ENCODE measurements around the gene TSPAN9.

Gene TSPAN9

DNA sequence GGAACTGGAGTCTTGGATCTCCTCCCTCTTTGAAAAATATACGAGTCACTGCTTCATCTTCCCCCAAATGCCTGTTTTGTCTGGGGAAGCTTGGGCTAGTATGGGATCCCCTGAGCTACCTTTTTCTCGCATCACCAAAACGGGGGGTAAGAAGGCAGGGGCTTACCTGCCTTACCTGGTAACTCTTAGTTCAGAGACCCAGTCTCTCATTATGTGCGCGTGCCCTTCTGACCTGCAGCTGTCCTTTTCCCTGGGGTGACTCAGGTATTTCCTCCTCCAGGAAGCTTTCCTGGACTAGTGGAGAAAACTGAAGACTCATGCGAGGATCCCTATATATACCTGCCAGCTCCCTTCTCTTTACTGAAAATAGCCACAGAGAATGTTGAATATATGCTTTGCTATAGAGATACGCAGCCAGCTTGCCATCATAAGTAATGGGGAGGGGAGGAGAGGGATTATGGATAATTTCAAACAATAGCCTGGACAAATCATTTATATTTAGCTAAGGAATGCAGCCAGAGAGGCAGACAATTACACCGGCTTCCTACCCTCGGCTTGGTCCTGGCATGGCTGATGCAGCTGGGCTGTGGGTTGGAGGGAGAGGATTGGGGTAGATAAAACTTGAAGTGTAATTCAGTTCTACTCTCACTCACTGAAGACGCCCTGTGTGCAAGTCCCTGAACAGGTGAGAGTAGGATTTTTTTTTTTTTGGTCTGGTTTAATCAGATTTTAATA lies 1.1 kb downstream of the TSPAN9 start:
- H3K9ac ChIP-seq (ENCODE audit: low read length in 2 of 2): peak overlapping the region; percentile 47 to 55
- no peaks in the 10 kb centered on the region for H3K36me3 ChIP-seq (ENCODE audit: control insufficient read depth in 2 of 2, insufficient read depth in 2 of 2, low read length in 2 of 2)
- peaks cover 28% of the 10 kb centered on the region for H3K4me1 ChIP-seq (ENCODE audit: control insufficient read depth, insufficient read depth, low read length)

DNA sequence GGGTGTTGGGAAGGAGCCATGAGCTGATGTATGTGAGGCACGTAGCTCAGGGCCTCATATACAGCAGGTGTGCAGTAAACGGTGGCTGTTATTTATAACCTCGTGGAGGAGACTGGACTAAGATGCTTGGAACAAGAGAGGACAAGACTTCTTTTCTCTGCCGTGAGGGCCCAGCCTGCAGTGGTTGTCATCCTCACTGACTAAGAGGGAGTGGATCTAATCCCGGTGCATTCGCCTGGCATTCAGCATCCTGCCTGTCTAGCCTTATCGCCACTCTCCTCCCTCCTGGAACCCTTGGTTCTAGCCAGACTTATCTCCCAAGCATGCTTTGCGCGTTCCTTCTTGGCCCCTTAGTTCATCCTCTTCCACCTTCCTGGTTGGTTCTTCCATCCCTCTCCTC lies 3.9 kb downstream of the TSPAN9 start:
- no peaks in the 10 kb centered on the region for H3K27me3 ChIP-seq (ENCODE audit: control insufficient read depth in 1 of 2, insufficient read depth in 2 of 2, low read length in 2 of 2)
- peaks cover 3 to 4% of the 10 kb centered on the region in 2 donors for H3K36me3 ChIP-seq (ENCODE audit: control insufficient read depth in 2 of 2, insufficient read depth in 2 of 2, low read length in 2 of 2)
- H3K9ac ChIP-seq (ENCODE audit: low read length in 2 of 2): no peak overlapping the region
- no peaks in the 10 kb centered on the region for H3K9me3 ChIP-seq (ENCODE audit: control insufficient read depth in 2 of 2, low read length in 2 of 2)
- H3K27ac ChIP-seq (ENCODE audit: low read length): no peak overlapping the region
- no peak overlapping the region for H3K4me3 ChIP-seq (ENCODE audit: low read length in 2 of 2)
- peaks cover 30% of the 10 kb centered on the region for H3K4me1 ChIP-seq (ENCODE audit: control insufficient read depth, insufficient read depth, low read length)

More for the DNA sequence above, 1.1 kb downstream of the TSPAN9 start:
- Histone ChIP-seq H3K27ac (ENCODE audit: low read length) (no peak overlapping the region), H3K4me3 (ENCODE audit: low read length in 2 of 2) (peak overlapping the region; percentile 76 to 80), H3K9me3 (ENCODE audit: control insufficient read depth in 2 of 2, low read length in 2 of 2) (no peaks in the 10 kb centered on the region), H3K27me3 (ENCODE audit: control insufficient read depth in 1 of 2, insufficient read depth in 2 of 2, low read length in 2 of 2) (no peaks in the 10 kb centered on the region)

DNA sequence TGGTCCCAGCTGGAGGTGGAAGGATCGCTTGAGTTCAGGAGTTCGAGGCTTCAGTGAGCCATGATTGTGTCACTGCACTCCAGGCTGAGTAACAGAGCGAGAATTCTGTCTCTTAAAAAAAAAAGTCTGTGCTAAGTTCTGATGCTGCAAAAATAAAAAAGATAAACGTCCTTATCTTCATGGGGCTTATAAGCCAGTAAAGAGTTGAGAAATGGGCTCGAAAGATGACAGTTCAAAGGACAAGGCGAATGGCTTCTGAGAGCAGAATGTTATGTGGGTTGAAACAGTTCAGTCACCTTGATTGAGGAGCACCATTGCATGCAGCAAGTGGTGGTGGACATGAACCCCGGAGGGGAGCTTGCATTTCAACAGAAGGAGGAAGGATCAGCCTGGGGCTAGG lies 4.7 kb downstream of the TSPAN9 start:
- peaks cover 3 to 9% of the 10 kb centered on the region in 2 donors for H3K36me3 ChIP-seq (ENCODE audit: control insufficient read depth in 2 of 2, insufficient read depth in 2 of 2, low read length in 2 of 2)
- peaks cover 23% of the 10 kb centered on the region for H3K4me1 ChIP-seq (ENCODE audit: control insufficient read depth, insufficient read depth, low read length)
- no peak overlapping the region for H3K9ac ChIP-seq (ENCODE audit: low read length in 2 of 2)
- H3K27ac ChIP-seq (ENCODE audit: low read length): no peak overlapping the region
- H3K4me3 ChIP-seq (ENCODE audit: low read length in 2 of 2): no peak overlapping the region
- no peaks in the 10 kb centered on the region for H3K9me3 ChIP-seq (ENCODE audit: control insufficient read depth in 2 of 2, low read length in 2 of 2)
- no peaks in the 10 kb centered on the region for H3K27me3 ChIP-seq (ENCODE audit: control insufficient read depth in 1 of 2, insufficient read depth in 2 of 2, low read length in 2 of 2)

DNA sequence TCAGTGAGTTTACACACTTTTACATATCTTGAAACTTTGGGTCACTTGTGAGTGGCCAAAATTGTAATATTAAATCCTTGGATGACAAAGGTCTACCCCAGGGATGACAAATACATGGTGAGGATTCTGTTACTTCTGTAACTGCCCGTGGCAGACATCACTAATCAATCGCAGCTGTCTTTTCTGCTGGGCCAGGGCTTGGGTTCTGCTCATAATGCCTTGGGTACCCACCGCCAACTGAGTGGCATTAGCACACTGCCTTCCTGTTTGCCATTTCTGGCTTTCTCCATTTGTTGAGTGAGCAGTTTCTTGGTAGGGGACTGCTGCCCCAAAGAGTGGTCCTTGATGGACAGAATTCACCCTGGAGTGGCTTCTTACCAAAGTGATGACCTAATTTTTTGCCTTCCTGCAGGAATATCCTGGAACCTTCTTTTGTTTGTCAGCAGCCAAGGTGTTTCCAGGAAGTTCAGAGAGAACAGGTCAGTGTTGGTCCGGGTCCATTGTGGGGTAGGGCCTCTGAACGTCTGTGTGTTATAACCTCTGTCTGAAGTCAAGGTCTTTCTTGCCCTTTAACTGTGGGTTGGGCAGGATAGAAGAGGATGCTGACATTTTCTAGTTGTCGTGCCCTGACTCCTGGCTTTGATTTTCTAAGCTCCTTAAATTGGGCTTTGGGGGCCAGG lies 6.2 kb downstream of the TSPAN9 start:
- Histone ChIP-seq H3K9me3 (ENCODE audit: control insufficient read depth in 2 of 2, low read length in 2 of 2) (no peaks in the 10 kb centered on the region), H3K27ac (ENCODE audit: low read length) (no peak overlapping the region), H3K4me3 (ENCODE audit: low read length in 2 of 2) (no peak overlapping the region), H3K27me3 (ENCODE audit: control insufficient read depth in 1 of 2, insufficient read depth in 2 of 2, low read length in 2 of 2) (no peaks in the 10 kb centered on the region), H3K4me1 (ENCODE audit: control insufficient read depth, insufficient read depth, low read length) (peaks cover 21% of the 10 kb centered on the region), H3K9ac (ENCODE audit: low read length in 2 of 2) (no peak overlapping the region), H3K36me3 (ENCODE audit: control insufficient read depth in 2 of 2, insufficient read depth in 2 of 2, low read length in 2 of 2) (peaks cover 3 to 9% of the 10 kb centered on the region in 2 donors)

DNA sequence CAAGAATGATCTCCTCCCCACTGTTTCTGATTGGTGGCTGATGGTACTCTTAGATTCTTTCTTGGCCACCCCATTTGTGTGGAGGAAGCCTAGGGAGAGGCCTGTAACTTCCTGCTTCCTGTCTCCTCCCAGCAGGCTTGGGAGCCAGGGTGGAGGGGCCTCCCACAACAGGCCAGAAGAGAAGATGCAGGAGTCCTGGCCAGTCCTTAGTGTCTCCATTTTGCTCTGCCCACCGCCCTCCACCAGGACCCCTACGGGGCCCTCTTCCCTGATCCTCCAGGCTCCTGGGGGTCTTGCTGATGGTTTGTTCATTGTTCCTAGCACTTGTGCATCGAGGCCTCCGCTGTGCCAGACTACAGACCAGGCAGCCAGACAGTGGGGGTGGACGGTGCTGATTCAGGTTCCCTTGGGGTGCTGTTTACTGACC lies 6.8 kb downstream of the TSPAN9 start:
- peaks cover 20% of the 10 kb centered on the region for H3K4me1 ChIP-seq (ENCODE audit: control insufficient read depth, insufficient read depth, low read length)
- H3K9ac ChIP-seq (ENCODE audit: low read length in 2 of 2): no peak overlapping the region
- no peaks in the 10 kb centered on the region for H3K27me3 ChIP-seq (ENCODE audit: control insufficient read depth in 1 of 2, insufficient read depth in 2 of 2, low read length in 2 of 2)
- no peaks in the 10 kb centered on the region for H3K9me3 ChIP-seq (ENCODE audit: control insufficient read depth in 2 of 2, low read length in 2 of 2)
- H3K4me3 ChIP-seq (ENCODE audit: low read length in 2 of 2): no peak overlapping the region
- H3K36me3 ChIP-seq (ENCODE audit: control insufficient read depth in 2 of 2, insufficient read depth in 2 of 2, low read length in 2 of 2): peaks cover 3 to 9% of the 10 kb centered on the region in 2 donors
- H3K27ac ChIP-seq (ENCODE audit: low read length): no peak overlapping the region

DNA sequence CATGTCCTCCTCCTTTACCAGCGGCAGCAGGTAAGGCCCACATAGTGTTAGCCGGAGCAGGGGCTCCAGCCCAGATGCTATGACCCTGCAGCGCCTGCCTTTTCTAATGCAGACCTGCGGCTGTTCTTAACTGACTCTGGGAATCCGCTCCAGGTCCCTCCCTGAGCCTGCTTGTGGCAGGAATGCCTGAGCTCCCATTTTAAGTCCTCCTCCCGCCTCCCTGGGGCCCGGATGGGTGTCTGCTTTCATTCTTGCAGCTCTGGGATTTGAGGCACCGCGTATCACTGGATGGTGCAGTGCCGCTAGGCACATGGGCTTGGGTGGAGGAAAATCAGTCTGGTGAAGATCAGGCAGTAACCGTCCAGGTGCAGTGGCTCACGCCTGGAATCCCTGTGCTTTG lies 7.6 kb downstream of the TSPAN9 start:
- H3K9ac ChIP-seq (ENCODE audit: low read length in 2 of 2): no peak overlapping the region
- peak overlapping the region; percentile 18 for H3K27ac ChIP-seq (ENCODE audit: low read length)
- H3K36me3 ChIP-seq (ENCODE audit: control insufficient read depth in 2 of 2, insufficient read depth in 2 of 2, low read length in 2 of 2): peaks cover 3 to 9% of the 10 kb centered on the region in 2 donors
- H3K4me1 ChIP-seq (ENCODE audit: control insufficient read depth, insufficient read depth, low read length): peaks cover 20% of the 10 kb centered on the region
- H3K4me3 ChIP-seq (ENCODE audit: low read length in 2 of 2): peak overlapping the region in 1 of 2 donors; percentile 8
- no peaks in the 10 kb centered on the region for H3K27me3 ChIP-seq (ENCODE audit: control insufficient read depth in 1 of 2, insufficient read depth in 2 of 2, low read length in 2 of 2)
- H3K9me3 ChIP-seq (ENCODE audit: control insufficient read depth in 2 of 2, low read length in 2 of 2): no peaks in the 10 kb centered on the region

DNA sequence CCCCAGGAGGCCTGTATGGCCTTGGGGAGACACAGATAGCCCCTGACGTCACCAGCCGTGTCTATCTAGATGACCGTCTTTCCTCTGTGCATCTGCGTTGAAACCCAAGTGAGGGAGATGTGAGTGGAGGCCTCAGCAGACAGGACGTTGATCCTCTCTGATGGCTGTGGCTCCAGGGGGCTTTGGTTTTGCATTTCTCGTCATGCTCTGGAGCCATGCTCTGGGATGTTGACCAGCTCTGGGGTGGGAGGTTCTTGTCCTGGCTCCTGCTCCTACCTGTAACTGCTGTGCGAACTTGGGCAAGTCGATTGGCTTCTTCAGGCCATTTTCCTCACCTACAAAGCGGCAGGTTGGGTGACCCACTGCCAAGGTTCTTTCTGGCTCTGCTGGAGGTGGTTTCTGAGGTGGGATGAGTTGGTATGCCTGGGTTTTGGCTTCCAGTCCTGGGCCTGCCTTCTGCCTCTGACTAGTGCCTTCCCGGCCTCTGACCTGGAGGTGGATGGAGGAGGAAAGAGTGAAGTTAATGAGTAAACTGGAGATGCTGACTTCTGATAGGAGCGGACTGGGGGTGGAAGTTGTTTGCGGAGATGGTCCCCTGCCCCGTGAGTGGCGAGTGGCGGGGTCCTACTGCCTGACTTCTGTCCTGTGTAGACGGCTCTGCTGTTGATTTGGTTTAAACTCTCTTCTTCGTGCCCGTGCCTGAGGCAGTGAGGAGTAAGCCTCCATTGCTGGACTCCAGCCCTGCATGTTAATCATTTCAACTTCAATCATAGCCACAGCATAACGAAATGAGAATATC lies 8.4 kb downstream of the TSPAN9 start:
- H3K4me3 ChIP-seq (ENCODE audit: low read length in 2 of 2): no peak overlapping the region
- H3K27me3 ChIP-seq (ENCODE audit: control insufficient read depth in 1 of 2, insufficient read depth in 2 of 2, low read length in 2 of 2): no peaks in the 10 kb centered on the region
- H3K9ac ChIP-seq (ENCODE audit: low read length in 2 of 2): no peak overlapping the region
- no peaks in the 10 kb centered on the region for H3K9me3 ChIP-seq (ENCODE audit: control insufficient read depth in 2 of 2, low read length in 2 of 2)
- peaks cover 3 to 12% of the 10 kb centered on the region in 2 donors for H3K36me3 ChIP-seq (ENCODE audit: control insufficient read depth in 2 of 2, insufficient read depth in 2 of 2, low read length in 2 of 2)
- peak overlapping the region; percentile 18 for H3K27ac ChIP-seq (ENCODE audit: low read length)
- peaks cover 20% of the 10 kb centered on the region for H3K4me1 ChIP-seq (ENCODE audit: control insufficient read depth, insufficient read depth, low read length)

DNA sequence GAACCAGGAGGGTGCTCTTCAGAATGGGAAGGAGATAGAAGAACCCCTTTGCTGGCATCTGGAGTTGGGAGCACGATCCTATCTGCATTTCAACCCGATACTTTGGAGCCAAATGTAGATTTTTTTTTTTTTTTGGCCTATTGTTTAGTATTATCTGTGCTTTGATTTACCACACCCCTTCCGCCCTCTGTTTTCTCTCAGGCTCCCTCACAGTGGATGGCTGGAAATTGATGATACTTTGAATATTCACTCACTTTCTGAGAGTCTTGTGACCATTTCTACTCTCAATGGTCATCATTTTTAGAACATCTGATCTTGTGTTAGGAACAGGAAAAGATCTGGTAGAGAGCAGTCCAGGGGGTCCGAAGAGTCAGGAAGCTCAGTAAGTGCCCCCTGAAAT lies 9.0 kb downstream of the TSPAN9 start:
- Histone ChIP-seq H3K4me3 (ENCODE audit: low read length in 2 of 2) (no peak overlapping the region), H3K4me1 (ENCODE audit: control insufficient read depth, insufficient read depth, low read length) (peaks cover 15% of the 10 kb centered on the region)

DNA sequence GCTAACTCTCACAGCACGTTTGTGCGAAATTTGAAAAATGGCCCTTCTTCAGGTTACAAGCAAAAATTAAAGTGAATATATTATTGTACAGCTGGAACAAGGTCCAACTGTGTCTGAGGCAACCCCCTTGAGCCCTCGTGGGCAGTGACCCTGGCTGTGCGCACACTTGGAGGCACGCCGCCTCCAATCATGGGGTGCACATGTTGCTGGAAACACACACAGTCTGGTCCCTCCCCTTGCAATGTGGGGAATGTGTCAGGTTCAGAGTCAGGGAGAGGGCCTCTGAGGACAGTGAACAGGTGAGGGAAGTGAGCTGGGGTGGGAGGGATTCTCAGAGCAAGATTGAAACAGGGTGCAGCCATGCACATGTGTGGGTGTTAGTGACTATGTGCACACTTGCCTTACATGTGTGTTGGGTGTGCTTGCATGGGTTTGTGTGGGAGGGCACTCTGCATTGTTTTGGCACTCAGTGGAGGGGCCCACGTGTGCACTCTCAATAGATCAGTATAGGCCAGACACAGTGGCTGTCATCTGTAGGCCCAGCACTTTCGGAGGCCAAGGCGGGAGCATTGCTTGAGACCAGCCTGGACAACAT lies 9.6 kb downstream of the TSPAN9 start:
- Histone ChIP-seq H3K4me3 (ENCODE audit: low read length in 2 of 2) (no peak overlapping the region), H3K36me3 (ENCODE audit: control insufficient read depth in 2 of 2, insufficient read depth in 2 of 2, low read length in 2 of 2) (peaks cover 3 to 14% of the 10 kb centered on the region in 2 donors), H3K27me3 (ENCODE audit: control insufficient read depth in 1 of 2, insufficient read depth in 2 of 2, low read length in 2 of 2) (no peaks in the 10 kb centered on the region), H3K4me1 (ENCODE audit: control insufficient read depth, insufficient read depth, low read length) (peaks cover 15% of the 10 kb centered on the region), H3K9ac (ENCODE audit: low read length in 2 of 2) (no peak overlapping the region), H3K9me3 (ENCODE audit: control insufficient read depth in 2 of 2, low read length in 2 of 2) (no peaks in the 10 kb centered on the region), H3K27ac (ENCODE audit: low read length) (no peak overlapping the region)

More for the DNA sequence above, 9.0 kb downstream of the TSPAN9 start:
- peaks cover 3 to 14% of the 10 kb centered on the region in 2 donors for H3K36me3 ChIP-seq (ENCODE audit: control insufficient read depth in 2 of 2, insufficient read depth in 2 of 2, low read length in 2 of 2)
- peak overlapping the region in 1 of 2 donors; percentile 20 for H3K9ac ChIP-seq (ENCODE audit: low read length in 2 of 2)
- H3K27ac ChIP-seq (ENCODE audit: low read length): no peak overlapping the region
- H3K9me3 ChIP-seq (ENCODE audit: control insufficient read depth in 2 of 2, low read length in 2 of 2): no peaks in the 10 kb centered on the region
- no peaks in the 10 kb centered on the region for H3K27me3 ChIP-seq (ENCODE audit: control insufficient read depth in 1 of 2, insufficient read depth in 2 of 2, low read length in 2 of 2)

Data from stomach smooth muscle (tissue), 2 donors.